A549 (cell line): Measurements from ENCODE around the gene ANKRD28.

Experiments
- BHLHE40 ChIP-seq: IDR thresholded peaks from 2 replicates; pipeline ENCODE4 v1.6.1; 2012; ENCODE audit warnings: low read depth, low read length, inconsistent platforms
- EP300 ChIP-seq, 2 experiments: fragments of >200 bp; sonication (Bioruptor Twin); formaldehyde crosslinking; IDR thresholded peaks; 2 replicates in 1 of 2; 3 replicates in 1 of 2; pipeline ENCODE4 v1.6.1; 2016 to 2017
- JUNB ChIP-seq: fragments of >200 bp; sonication (Bioruptor Twin); formaldehyde crosslinking; IDR thresholded peaks from 2 replicates; pipeline ENCODE4 v1.6.1; 2016
- MAFK ChIP-seq: fragments of 450-650 bp; IDR thresholded peaks from 2 replicates; pipeline ENCODE4 v1.6.1; 2014; ENCODE audit not compliant: partially characterized antibody
- NFE2L2 ChIP-seq: fragments of 150-350 bp; conservative IDR thresholded peaks from 2 replicates; pipeline ENCODE4 v1.6.1; 2014; ENCODE audit warnings: low read length
- POLR2A ChIP-seq: IDR thresholded peaks from 2 replicates; pipeline ENCODE4 v1.6.1; 2012; ENCODE audit warnings: mild to moderate bottlenecking, low read length
- POLR2AphosphoS2 ChIP-seq: conservative IDR thresholded peaks from 2 replicates; pipeline ENCODE4 v1.6.1; 2012; ENCODE audit warnings: low read length, improper control_type of control experiment, inconsistent platforms
- RFX5 ChIP-seq: fragments of 450-650 bp; IDR thresholded peaks from 2 replicates; pipeline ENCODE4 v1.7.1; 2014; ENCODE audit warnings: antibody characterized with exemption, mild to moderate bottlenecking, moderate library complexity
- TF ChIP-seq, protein P1 (sequence below): fragments of >200 bp; sonication (Bioruptor Twin); formaldehyde crosslinking; IDR thresholded peaks from 3 replicates; pipeline ENCODE4 v1.5.1; 2016

- no peak for TF ChIP-seq JUNB
- no peak for TF ChIP-seq RFX5
- TF ChIP-seq, protein P1, sequence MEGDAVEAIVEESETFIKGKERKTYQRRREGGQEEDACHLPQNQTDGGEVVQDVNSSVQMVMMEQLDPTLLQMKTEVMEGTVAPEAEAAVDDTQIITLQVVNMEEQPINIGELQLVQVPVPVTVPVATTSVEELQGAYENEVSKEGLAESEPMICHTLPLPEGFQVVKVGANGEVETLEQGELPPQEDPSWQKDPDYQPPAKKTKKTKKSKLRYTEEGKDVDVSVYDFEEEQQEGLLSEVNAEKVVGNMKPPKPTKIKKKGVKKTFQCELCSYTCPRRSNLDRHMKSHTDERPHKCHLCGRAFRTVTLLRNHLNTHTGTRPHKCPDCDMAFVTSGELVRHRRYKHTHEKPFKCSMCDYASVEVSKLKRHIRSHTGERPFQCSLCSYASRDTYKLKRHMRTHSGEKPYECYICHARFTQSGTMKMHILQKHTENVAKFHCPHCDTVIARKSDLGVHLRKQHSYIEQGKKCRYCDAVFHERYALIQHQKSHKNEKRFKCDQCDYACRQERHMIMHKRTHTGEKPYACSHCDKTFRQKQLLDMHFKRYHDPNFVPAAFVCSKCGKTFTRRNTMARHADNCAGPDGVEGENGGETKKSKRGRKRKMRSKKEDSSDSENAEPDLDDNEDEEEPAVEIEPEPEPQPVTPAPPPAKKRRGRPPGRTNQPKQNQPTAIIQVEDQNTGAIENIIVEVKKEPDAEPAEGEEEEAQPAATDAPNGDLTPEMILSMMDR, result no peak
- TF ChIP-seq POLR2A, result no peak
- TF ChIP-seq EP300 (IDR thresholded peaks at IDR 0.05), result no peak
- TF ChIP-seq MAFK, result no peak
- TF ChIP-seq POLR2AphosphoS2, result no peak
- no peak for TF ChIP-seq NFE2L2
- TF ChIP-seq BHLHE40, result no peak
Measured at GRCh38 chr3:15623535-15624440, 174.0 kb downstream of the ANKRD28 start.
